ENCODE data around the gene ACSM2B.
"Not testable (repeated sequence)": the region's sequence is repeated elsewhere in the genome, so short reads cannot be mapped to it uniquely, and the experiment has no call there.

DNA sequence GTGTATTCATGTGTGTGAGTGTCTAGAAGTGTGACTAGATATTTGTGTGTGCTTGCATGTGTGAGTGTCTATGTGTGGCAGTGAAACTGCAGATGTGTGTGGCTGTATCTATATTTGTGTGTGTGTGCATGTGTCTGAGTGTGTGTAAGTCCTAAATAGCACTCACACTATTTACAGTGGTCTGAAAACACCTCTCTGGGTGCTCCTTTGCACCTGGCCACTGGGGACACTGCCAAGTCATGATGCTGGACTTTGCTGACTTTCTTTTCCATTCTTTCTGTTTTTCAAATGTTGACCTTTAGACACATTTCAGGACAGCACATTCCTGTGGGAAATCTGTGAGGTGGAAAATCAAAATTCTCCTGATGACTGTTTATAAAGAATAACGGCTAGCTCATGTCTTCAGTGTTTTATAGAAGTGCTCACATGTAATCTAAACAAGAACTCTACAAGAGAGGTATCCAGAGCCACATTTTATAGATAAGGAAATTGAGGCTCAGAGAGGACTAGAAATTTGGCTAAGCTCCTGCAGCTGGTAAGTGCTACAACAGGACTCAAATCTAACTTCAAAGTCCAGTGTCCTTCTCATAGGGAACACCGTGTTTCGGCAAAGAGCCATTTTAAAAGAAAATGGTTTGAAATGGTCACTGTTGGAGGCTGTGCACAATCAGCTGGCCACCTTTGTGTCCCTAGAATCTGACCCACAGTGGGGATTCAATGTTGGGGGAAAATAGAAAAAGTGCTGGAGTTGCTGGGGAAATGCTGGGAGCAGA, 4.5 kb upstream of the ACSM2B start:
- TF ChIP-seq, protein P1, sequence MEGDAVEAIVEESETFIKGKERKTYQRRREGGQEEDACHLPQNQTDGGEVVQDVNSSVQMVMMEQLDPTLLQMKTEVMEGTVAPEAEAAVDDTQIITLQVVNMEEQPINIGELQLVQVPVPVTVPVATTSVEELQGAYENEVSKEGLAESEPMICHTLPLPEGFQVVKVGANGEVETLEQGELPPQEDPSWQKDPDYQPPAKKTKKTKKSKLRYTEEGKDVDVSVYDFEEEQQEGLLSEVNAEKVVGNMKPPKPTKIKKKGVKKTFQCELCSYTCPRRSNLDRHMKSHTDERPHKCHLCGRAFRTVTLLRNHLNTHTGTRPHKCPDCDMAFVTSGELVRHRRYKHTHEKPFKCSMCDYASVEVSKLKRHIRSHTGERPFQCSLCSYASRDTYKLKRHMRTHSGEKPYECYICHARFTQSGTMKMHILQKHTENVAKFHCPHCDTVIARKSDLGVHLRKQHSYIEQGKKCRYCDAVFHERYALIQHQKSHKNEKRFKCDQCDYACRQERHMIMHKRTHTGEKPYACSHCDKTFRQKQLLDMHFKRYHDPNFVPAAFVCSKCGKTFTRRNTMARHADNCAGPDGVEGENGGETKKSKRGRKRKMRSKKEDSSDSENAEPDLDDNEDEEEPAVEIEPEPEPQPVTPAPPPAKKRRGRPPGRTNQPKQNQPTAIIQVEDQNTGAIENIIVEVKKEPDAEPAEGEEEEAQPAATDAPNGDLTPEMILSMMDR (conservative IDR thresholded peaks at IDR 0.05; ENCODE audit: low read length): not testable (repeated sequence)
- TF ChIP-seq EZH2phosphoT487 (IDR thresholded peaks at IDR 0.05; ENCODE audit: borderline replicate concordance): not testable (repeated sequence)
